Adipose tissue (tissue), 3 donors: ENCODE measurements around the gene UBASH3B. TPM values are rescaled to one million over a fixed set of nuclear protein-coding genes. Genes with fewer than 3 reads are reported as not detected.

Experiments used
- H3K27ac ChIP-seq: one replicate; pipeline ENCODE4 v1.5.1; 2013; ENCODE audit warnings: low read depth, low read length
- WGBS, 3 donors: extraction: QIAGEN DNeasy Blood & Tissue Kit; methylation state at CpG; one replicate each; pipeline ENCODE4 v1.1.7; 2013; 5-methylcytosine and 5-hydroxymethylcytosine counted together
- polyA plus RNA-seq, 3 donors: library from polyadenylated mRNA; stranded (reverse); fragments of 200-250 nt; gene quantifications; one replicate each; pipeline ENCODE4 v1.2.3, GENCODE V29; 2013
- donor health status: healthy with polysubstance abuse.
- donor health status: Bipolar disorder and iron deficiency.
- donor health status: healthy.

The UBASH3B gene
- polyA plus RNA-seq, 3 donors, result 1.3 to 14.7 (median 2.4) TPM

- 26 to 53% (median 28%) methylated on average over 12 of the region's 12 CpGs for WGBS, 3 donors
- H3K27ac ChIP-seq, result no peak overlapping the region
Measured at GRCh38 chr11:122741613-122742300, 86.2 kb downstream of the UBASH3B start.

GRCh38 chr11:122742301-122743018 is 86.9 kb downstream of the UBASH3B start:
- WGBS, 3 donors, result 49 to 72% (median 51%) methylated on average over 11 of the region's 11 CpGs
- H3K27ac ChIP-seq, result no peak overlapping the region

DNA sequence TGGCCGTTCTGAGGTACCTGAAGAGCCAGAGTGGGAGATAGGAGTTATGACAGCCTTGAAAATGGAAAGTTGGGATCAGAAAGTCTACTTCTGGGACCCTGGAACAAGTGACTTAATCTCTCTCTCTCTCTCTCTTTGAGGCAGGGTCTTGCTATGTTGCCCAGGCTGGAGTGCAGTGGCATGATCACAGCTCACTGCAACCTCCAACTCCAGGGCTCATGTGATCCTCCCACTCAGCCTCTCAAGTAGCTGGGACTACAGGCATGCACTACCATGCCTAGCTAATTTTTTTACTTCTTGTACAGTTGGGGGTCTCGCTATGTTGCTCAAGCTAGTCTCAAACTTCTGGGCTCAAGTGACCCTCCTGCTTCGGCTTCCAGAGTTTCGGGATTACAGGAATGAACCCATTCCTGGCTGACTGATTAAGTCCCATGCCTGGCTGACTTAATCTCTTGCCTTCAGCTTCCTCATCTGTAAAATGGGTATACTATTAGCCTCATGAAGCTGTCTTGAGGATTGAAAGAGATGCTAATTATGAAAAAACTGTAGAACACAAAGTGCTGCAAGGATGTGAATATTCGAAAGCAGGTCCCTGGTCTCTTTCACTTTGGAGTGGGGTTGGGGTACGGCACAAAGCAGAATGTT is 87.7 kb downstream of the UBASH3B start:
- no peak overlapping the region for H3K27ac ChIP-seq
- WGBS, 3 donors, result 87 to 95% (median 89%) methylated on average over 6 of the region's 6 CpGs

GRCh38 chr11:122743949-122744348 is 88.4 kb downstream of the UBASH3B start:
- H3K27ac ChIP-seq, result no peak overlapping the region
- WGBS, 3 donors, result 47 to 62% (median 55%) methylated on average over 6 of the region's 6 CpGs

- WGBS, 3 donors, result 63 to 80% (median 77%) methylated on average over 5 of the region's 5 CpGs
- no peak overlapping the region for H3K27ac ChIP-seq
Measured at GRCh38 chr11:122744357-122744756, 88.8 kb downstream of the UBASH3B start.

DNA sequence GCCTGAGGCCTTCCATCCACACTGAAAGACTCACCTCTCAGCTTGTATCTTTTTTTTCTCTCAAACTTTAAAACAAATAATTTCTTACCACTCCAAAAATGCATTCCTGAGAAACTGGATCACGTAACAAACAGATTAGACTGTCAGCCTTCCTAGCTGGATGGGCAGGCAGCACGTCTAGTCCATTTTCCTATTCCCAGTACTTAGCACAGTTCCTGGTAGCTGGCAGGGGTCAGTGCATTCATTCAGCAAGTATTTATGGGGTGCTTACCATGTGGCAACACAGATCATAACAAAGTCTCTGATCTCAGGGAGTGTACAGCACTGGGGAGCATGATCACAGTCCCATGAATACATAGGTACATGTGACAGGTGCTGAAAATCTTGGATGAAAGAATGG is 89.6 kb downstream of the UBASH3B start:
- H3K27ac ChIP-seq, result no peak overlapping the region
- 79 to 89% (median 88%) methylated on average over 2 of the region's 2 CpGs for WGBS, 3 donors

DNA sequence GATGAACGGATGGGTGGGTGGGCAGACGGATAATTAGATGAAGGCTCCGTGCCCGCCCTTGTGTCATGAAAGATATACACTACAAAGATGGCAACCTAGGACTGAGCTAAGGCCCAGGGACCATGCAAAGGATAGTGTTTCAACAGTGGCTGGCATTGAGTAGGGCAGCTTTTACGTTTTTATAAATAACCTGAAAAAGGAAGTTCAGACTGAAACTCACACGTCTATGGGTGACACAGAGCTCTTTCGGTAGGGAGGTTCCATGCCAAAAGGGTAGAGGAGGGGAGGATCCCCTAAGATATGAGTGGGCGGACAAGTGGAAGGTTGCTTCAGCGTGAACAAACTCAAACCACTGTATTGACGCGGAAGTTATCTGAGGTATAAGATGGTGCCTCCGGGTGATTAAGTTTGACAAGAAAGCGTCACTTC is 90.5 kb downstream of the UBASH3B start:
- WGBS, 3 donors, result 73 to 80% (median 79%) methylated on average over 13 of the region's 13 CpGs
- H3K27ac ChIP-seq, result no peak overlapping the region

- 57 to 65% (median 64%) methylated on average over 8 of the region's 8 CpGs for whole genome bisulfite sequencing, 3 donors
- H3K27ac ChIP-seq, result no peak overlapping the region
Measured at GRCh38 chr11:122746611-122747244, 91.2 kb downstream of the UBASH3B start.

GRCh38 chr11:122747351-122747781 is 91.8 kb downstream of the UBASH3B start:
- no peak overlapping the region for H3K27ac ChIP-seq
- 45 to 55% (median 54%) methylated on average over 5 of the region's 5 CpGs for WGBS, 3 donors

GRCh38 chr11:122749005-122749687 is 93.6 kb downstream of the UBASH3B start:
- no peak overlapping the region for H3K27ac ChIP-seq
- 43 to 75% (median 51%) methylated on average over 5 of the region's 5 CpGs for WGBS, 3 donors

DNA sequence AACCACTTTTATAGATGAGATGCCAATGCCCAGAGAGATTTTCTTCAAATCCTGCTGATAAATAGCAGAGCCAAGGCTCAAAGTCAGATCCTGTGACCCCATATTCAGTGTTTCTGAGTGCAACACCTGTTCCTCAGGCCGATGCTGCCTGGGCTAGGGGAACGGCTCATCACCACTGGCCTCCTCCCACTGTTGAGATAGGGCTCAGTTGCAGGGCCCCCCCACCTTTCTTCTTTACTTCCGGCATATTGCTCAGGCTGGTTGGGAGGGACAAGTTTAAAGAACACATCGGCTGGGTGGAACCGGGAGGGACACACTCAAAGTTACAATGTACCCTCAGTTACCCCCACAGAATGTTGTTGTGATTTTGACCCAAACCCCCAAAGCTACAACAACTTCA is 94.5 kb downstream of the UBASH3B start:
- H3K27ac ChIP-seq, result no peak overlapping the region
- 75 to 91% (median 89%) methylated on average over 5 of the region's 5 CpGs for WGBS, 3 donors

- no peak overlapping the region for H3K27ac ChIP-seq
- 84 to 95% (median 93%) methylated on average over 5 of the region's 5 CpGs for WGBS, 3 donors
Measured at GRCh38 chr11:122751292-122752070, 96.0 kb downstream of the UBASH3B start.

- no peak overlapping the region for H3K27ac ChIP-seq
- 83 to 88% (median 85%) methylated on average over 3 of the region's 3 CpGs for WGBS, 3 donors
Measured at GRCh38 chr11:122754028-122754427, 98.5 kb downstream of the UBASH3B start.

GRCh38 chr11:122754553-122755322 is 99.2 kb downstream of the UBASH3B start:
- H3K27ac ChIP-seq, result no peak overlapping the region
- 79 to 86% (median 83%) methylated on average over 16 of the region's 16 CpGs for WGBS, 3 donors

DNA sequence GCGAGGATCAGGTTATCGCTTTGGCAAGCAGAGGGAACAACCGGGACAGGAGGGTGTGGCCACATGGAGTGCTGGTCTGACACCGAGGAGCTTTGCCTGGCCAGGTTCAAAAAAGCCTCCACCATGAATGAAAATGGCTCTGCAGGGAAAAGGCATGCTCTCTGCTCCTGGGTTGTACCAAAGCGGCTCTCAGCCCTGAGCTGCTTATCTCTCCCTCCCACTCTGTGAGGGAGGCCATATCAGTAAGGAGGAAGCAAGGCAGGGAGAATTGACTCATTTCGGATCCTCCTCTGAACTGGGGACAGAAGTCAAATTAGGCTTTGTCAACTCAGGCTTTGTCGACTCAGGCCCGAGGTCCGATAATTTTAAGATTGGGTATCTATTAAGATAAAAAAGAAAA is 99.9 kb downstream of the UBASH3B start:
- WGBS, 3 donors, result 51 to 69% (median 65%) methylated on average over 9 of the region's 9 CpGs
- no peak overlapping the region for H3K27ac ChIP-seq

GRCh38 chr11:122755941-122756340 is 100.4 kb downstream of the UBASH3B start:
- H3K27ac ChIP-seq, result no peak overlapping the region
- WGBS, 3 donors, result 78 to 82% (median 80%) methylated on average over 5 of the region's 5 CpGs

GRCh38 chr11:122756417-122756816 is 100.9 kb downstream of the UBASH3B start:
- H3K27ac ChIP-seq, result no peak overlapping the region
